DND-41 (cell line): ENCODE results near the gene FANCE.
A peak's percentile ranks its signal among the peaks of the same experiment; 100 is the strongest.

ENCODE experiments used
- ATAC-seq: fragments of 200-7000 bp; cut with Tn5 transposase; 3 replicates; pipeline ENCODE4 v1.9.1; 2021; ENCODE audit warnings: low read depth; ENCODE audit not compliant: insufficient read depth
- DNase-seq: peaks from one replicate; pipeline ENCODE4 v3.0.0-alpha.2; 2020
- H2AFZ ChIP-seq: 2 replicates; pipeline ENCODE4 v1.6.0; 2012; ENCODE audit warnings: low read depth, low read length
- H3K27ac ChIP-seq: 2 replicates; pipeline ENCODE4 v1.5.1; 2012; ENCODE audit warnings: low read length, inconsistent platforms
- H3K27me3 ChIP-seq: fragments of 200-600 bp; sonication (generic); 2 replicates; pipeline ENCODE4 v1.6.0; 2012; ENCODE audit warnings: low read length, mild to moderate bottlenecking, inconsistent platforms; ENCODE audit not compliant: insufficient read depth, poor library complexity
- H3K36me3 ChIP-seq: 2 replicates; pipeline ENCODE4 v1.5.1; 2012; ENCODE audit warnings: low read length, inconsistent platforms; ENCODE audit not compliant: insufficient read depth
- H3K4me1 ChIP-seq: 2 replicates; pipeline ENCODE4 v1.5.1; 2012; ENCODE audit warnings: mild to moderate bottlenecking, low read length; ENCODE audit not compliant: insufficient read depth
- H3K4me2 ChIP-seq: 2 replicates; pipeline ENCODE4 v1.6.0; 2012; ENCODE audit warnings: mild to moderate bottlenecking, moderate library complexity, low read length, inconsistent platforms; ENCODE audit not compliant: insufficient read depth
- H3K4me3 ChIP-seq, 2 experiments: fragments of 200-600 bp in 1 of 2; shearing (Covaris generic) in 1 of 2; 2 replicates each; pipeline ENCODE4 v1.5.1; 2012 to 2016; ENCODE audit warnings: inconsistent platforms in 2 of 2, low read length in 2 of 2, mild to moderate bottlenecking in 2 of 2, low read depth in 1 of 2, moderate library complexity in 1 of 2
- H3K79me2 ChIP-seq: 2 replicates; pipeline ENCODE4 v1.6.0; 2012; ENCODE audit warnings: low read length, inconsistent platforms; ENCODE audit not compliant: insufficient read depth
- H3K9ac ChIP-seq: 2 replicates; pipeline ENCODE4 v1.6.0; 2012; ENCODE audit warnings: low read depth, mild to moderate bottlenecking, inconsistent platforms, low read length, moderate library complexity
- H3K9me3 ChIP-seq: 2 replicates; pipeline ENCODE4 v1.5.1; 2012; ENCODE audit warnings: low read length, moderate library complexity, mild to moderate bottlenecking, inconsistent platforms; ENCODE audit not compliant: insufficient read depth, severe bottlenecking
- H4K20me1 ChIP-seq: 2 replicates; pipeline ENCODE4 v1.6.0; 2012; ENCODE audit warnings: low read length; ENCODE audit not compliant: insufficient read depth
- CTCF ChIP-seq: IDR thresholded peaks from 2 replicates; pipeline ENCODE4 v1.5.1; 2012; ENCODE audit warnings: borderline replicate concordance, low read length, moderate library complexity, mild to moderate bottlenecking; ENCODE audit not compliant: poor library complexity, severe bottlenecking; ENCODE audit errors: extremely low read depth
- EZH2 ChIP-seq: IDR thresholded peaks from 3 replicates; pipeline ENCODE4 v1.6.1; 2012; ENCODE audit warnings: borderline replicate concordance, low read depth, mild to moderate bottlenecking, moderate library complexity, low read length, inconsistent platforms; ENCODE audit not compliant: severe bottlenecking

The FANCE gene

GRCh38 chr6:35454391-35455110, 2.4 kb downstream of the FANCE start:
- no peak for DNase-seq
- H3K4me3 ChIP-seq, result no peak overlapping the region

DNA sequence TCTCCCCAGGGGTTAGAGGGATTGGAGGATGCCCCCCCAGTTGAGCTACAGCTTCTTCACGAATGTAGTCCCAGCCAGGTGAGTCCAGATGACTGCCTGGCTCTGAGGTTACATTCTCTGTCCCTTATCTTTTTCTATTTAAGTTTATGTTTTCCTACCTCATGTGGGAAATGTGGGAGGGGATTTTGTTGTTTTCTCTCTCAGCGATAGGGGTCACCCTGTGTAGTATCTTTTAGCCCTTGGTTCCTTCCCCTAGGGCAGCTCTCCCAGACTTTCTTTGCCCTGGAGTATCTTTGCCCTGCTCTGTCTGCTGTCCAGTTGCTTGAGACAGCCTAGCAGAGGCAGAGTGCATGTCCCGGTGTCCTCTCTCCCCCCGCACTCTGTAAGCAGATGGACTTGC, 5.8 kb downstream of the FANCE start:
- H3K9ac ChIP-seq, result no peak overlapping the region
- no peak overlapping the region for H3K27ac ChIP-seq
- peaks cover 11% of the 10 kb centered on the region; the same call in 1 of the 2 replicates for H4K20me1 ChIP-seq
- H3K4me1 ChIP-seq, result peaks cover 11% of the 10 kb centered on the region
- peaks cover 49% of the 10 kb centered on the region for H3K36me3 ChIP-seq
- DNase-seq (no peak), ATAC-seq (no peak)
- no peaks in the 10 kb centered on the region for H3K27me3 ChIP-seq
- H3K4me2 ChIP-seq, result no peak overlapping the region
- no peak overlapping the region for H3K4me3 ChIP-seq
- H3K9me3 ChIP-seq, result no peaks in the 10 kb centered on the region
- no peak overlapping the region for H2AFZ ChIP-seq
- TF ChIP-seq CTCF (no peak), EZH2 (no peak)
- H3K79me2 ChIP-seq, result no peaks in the 10 kb centered on the region

More at GRCh38 chr6:35454391-35455110, 2.4 kb downstream of the FANCE start:
- Histone ChIP-seq H3K9me3 (no peaks in the 10 kb centered on the region), H3K4me2 (peak overlapping the region; percentile 12; the same call in 1 of the 2 replicates), H3K79me2 (no peaks in the 10 kb centered on the region), H4K20me1 (peaks cover 11% of the 10 kb centered on the region; the same call in 1 of the 2 replicates), H2AFZ (no peak overlapping the region), H3K4me1 (peaks cover 24% of the 10 kb centered on the region), H3K27ac (no peak overlapping the region), H3K27me3 (no peaks in the 10 kb centered on the region), H3K36me3 (peaks cover 31% of the 10 kb centered on the region), H3K9ac (peak overlapping the region; percentile 58; the same call in 1 of the 2 replicates)
- TF ChIP-seq EZH2, result no peak
- no peak for TF ChIP-seq CTCF
- ATAC-seq, result no peak

DNA sequence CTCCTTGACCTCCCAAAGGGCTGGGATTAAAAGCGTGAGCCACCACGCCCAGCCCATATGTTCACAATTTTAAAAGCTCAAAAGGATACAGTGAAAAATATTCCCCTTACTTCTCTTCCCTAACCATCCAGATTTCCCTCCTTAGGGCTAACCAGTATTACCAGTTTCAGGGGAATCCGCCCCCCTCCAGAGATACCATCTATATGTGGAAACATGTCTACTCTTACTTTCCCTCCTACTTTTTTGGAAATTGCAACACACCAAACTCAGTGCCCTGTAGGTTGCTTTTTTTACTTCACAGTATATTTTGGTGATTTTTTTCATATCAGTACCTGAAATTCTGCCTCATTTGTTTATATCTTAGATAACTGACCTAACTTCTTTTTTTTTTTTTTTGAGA, 9.1 kb downstream of the FANCE start:
- Histone ChIP-seq H3K4me1 (no peaks in the 10 kb centered on the region), H4K20me1 (peaks cover 7% of the 10 kb centered on the region; the same call in 1 of the 2 replicates), H3K27ac (no peak overlapping the region), H3K79me2 (no peaks in the 10 kb centered on the region), H3K27me3 (no peaks in the 10 kb centered on the region), H2AFZ (no peak overlapping the region), H3K9me3 (no peaks in the 10 kb centered on the region), H3K4me2 (no peak overlapping the region), H3K4me3 (no peak overlapping the region), H3K9ac (no peak overlapping the region), H3K36me3 (peaks cover 43% of the 10 kb centered on the region)
- ATAC-seq, result no peak
- TF ChIP-seq EZH2 (no peak), CTCF (no peak)
- DNase-seq, result no peak
